GM21825 (cell line): ENCODE data around the gene GNB1.

Experiments used
- ATAC-seq: cut with Tn5 transposase; IDR thresholded peaks from one replicate; pipeline ENCODE4 v1.9.1; 2021; ENCODE audit warnings: mild to moderate bottlenecking, moderate library complexity; ENCODE audit not compliant: unreplicated experiment

Gene GNB1

GRCh38 chr1:1910651-1911331, 19.9 kb upstream of the GNB1 start:
- ATAC-seq, result no peak

- no peak for ATAC-seq
Observed at GRCh38 chr1:1910033-1910465, 19.2 kb upstream of the GNB1 start.

GRCh38 chr1:1908506-1908791, 17.6 kb upstream of the GNB1 start:
- ATAC-seq, result no peak

- ATAC-seq, result no peak
Observed at GRCh38 chr1:1907098-1907736, 16.3 kb upstream of the GNB1 start.

GRCh38 chr1:1906185-1907097, 15.6 kb upstream of the GNB1 start:
- ATAC-seq, result no peak

- no peak for ATAC-seq
Observed at GRCh38 chr1:1903224-1903623, 12.3 kb upstream of the GNB1 start.

- no peak for ATAC-seq
Observed at GRCh38 chr1:1901641-1902294, 10.9 kb upstream of the GNB1 start.

- no peak for ATAC-seq
Observed at GRCh38 chr1:1900883-1901640, 10.2 kb upstream of the GNB1 start.

GRCh38 chr1:1899967-1900327, 9.1 kb upstream of the GNB1 start:
- no peak for ATAC-seq

GRCh38 chr1:1899266-1899966, 8.5 kb upstream of the GNB1 start:
- no peak for ATAC-seq

GRCh38 chr1:1898246-1898933, 7.5 kb upstream of the GNB1 start:
- ATAC-seq, result no peak

GRCh38 chr1:1895456-1896336, 4.8 kb upstream of the GNB1 start:
- no peak for ATAC-seq

- ATAC-seq, result no peak
Observed at GRCh38 chr1:1895060-1895418, 4.2 kb upstream of the GNB1 start.

- ATAC-seq, result no peak
Observed at GRCh38 chr1:1894354-1895059, 3.6 kb upstream of the GNB1 start.

GRCh38 chr1:1893997-1894353, 3.1 kb upstream of the GNB1 start:
- no peak for ATAC-seq

- ATAC-seq, result no peak
Observed at GRCh38 chr1:1893291-1893985, 2.6 kb upstream of the GNB1 start.

GRCh38 chr1:1892763-1893120, 1.9 kb upstream of the GNB1 start:
- no peak for ATAC-seq
